ENCODE results near the gene PPP4R1.

- TF ChIP-seq CTCF (IDR thresholded peaks at IDR 0.05) (no peak), POLR2A (IDR thresholded peaks at IDR 0.05) (no peak)
These were observed 100.3 kb downstream of the PPP4R1 start for GRCh38 chr18:9513971-9514512.
